GM12878 (cell line): ENCODE results near the gene ANKRD16.

Experiments
- ASH2L ChIP-seq: fragments of 300-600, 200-600 bp; sonication (generic); IDR thresholded peaks from 2 replicates; pipeline ENCODE4 v1.6.1; 2017; ENCODE audit warnings: low read depth, mild to moderate bottlenecking, borderline replicate concordance
- ATF3 ChIP-seq: IDR thresholded peaks from 2 replicates; pipeline ENCODE4 v1.6.1; 2011; ENCODE audit warnings: low read depth, mild to moderate bottlenecking, low read length, moderate library complexity, borderline replicate concordance; ENCODE audit errors: extremely low read depth
- CTCF ChIP-seq, 3 experiments: IDR thresholded peaks in 2 of 3; conservative IDR thresholded peaks in 1 of 3; 2 replicates each; pipeline ENCODE4 v1.5.1; 2011; ENCODE audit warnings: low read depth in 3 of 3, low read length in 3 of 3, mild to moderate bottlenecking in 3 of 3, control low read depth in 2 of 3, moderate library complexity in 2 of 3, inconsistent platforms in 1 of 3, mixed read lengths in 1 of 3; ENCODE audit not compliant: control insufficient read depth in 2 of 3, insufficient read depth in 1 of 3; ENCODE audit errors: extremely low read depth in 1 of 3
- EP300 ChIP-seq, 2 experiments: fragments of 150-350 bp in 1 of 2; IDR thresholded peaks; 2 replicates each; pipeline ENCODE4 v1.6.1; 2011 to 2012; ENCODE audit warnings: low read depth in 2 of 2, low read length in 2 of 2, borderline replicate concordance in 1 of 2, improper control_type of control experiment in 1 of 2, inconsistent platforms in 1 of 2; ENCODE audit not compliant: control insufficient read depth in 1 of 2
- EZH2 ChIP-seq: IDR thresholded peaks from 2 replicates; pipeline ENCODE4 v1.6.1; 2012; ENCODE audit warnings: low read depth, mild to moderate bottlenecking, control low read depth, inconsistent platforms, low read length, borderline replicate concordance; ENCODE audit not compliant: control insufficient read depth
- JUND ChIP-seq: IDR thresholded peaks from 2 replicates; pipeline ENCODE4 v1.6.1; 2012; ENCODE audit warnings: low read depth, mild to moderate bottlenecking, low read length, improper control_type of control experiment, moderate library complexity
- MXI1 ChIP-seq: fragments of 150-350 bp; IDR thresholded peaks from 2 replicates; pipeline ENCODE4 v1.6.1; 2011; ENCODE audit warnings: low read depth, mild to moderate bottlenecking, inconsistent platforms, low read length, improper control_type of control experiment
- RFX5 ChIP-seq: IDR thresholded peaks from 2 replicates; pipeline ENCODE4 v1.6.1; 2011; ENCODE audit warnings: low read depth, low read length, improper control_type of control experiment
- SIN3A ChIP-seq: IDR thresholded peaks from 2 replicates; pipeline ENCODE4 v1.6.1; 2012; ENCODE audit warnings: low read depth, low read length, improper control_type of control experiment
- SPI1 ChIP-seq: IDR thresholded peaks from 2 replicates; pipeline ENCODE4 v1.6.1; 2011; ENCODE audit warnings: low read depth, mild to moderate bottlenecking, low read length, moderate library complexity, borderline replicate concordance; ENCODE audit not compliant: insufficient read depth
- SREBF1 ChIP-seq: IDR thresholded peaks from 2 replicates; pipeline ENCODE4 v1.6.1; 2012; ENCODE audit warnings: mild to moderate bottlenecking, low read length
- SUZ12 ChIP-seq: fragments of 200-600 bp; sonication (generic); IDR thresholded peaks from one replicate; pipeline ENCODE4 v1.6.1; 2018; ENCODE audit warnings: antibody characterized with exemption, mild to moderate bottlenecking; ENCODE audit not compliant: unreplicated experiment
- TAF1 ChIP-seq: IDR thresholded peaks from 2 replicates; pipeline ENCODE4 v1.6.1; 2011; ENCODE audit warnings: mild to moderate bottlenecking, low read depth, low read length, borderline replicate concordance
- ZNF384 ChIP-seq: IDR thresholded peaks from 2 replicates; pipeline ENCODE4 v1.6.1; 2012; ENCODE audit warnings: low read depth, mild to moderate bottlenecking, low read length, improper control_type of control experiment, borderline replicate concordance

GRCh38 chr10:5911670-5912069 is 22.0 kb upstream of the ANKRD16 start:
- TF ChIP-seq EZH2: no peak
- TF ChIP-seq EP300 (IDR thresholded peaks at IDR 0.05; ENCODE audit: borderline replicate concordance in 1 of 2, control insufficient read depth in 1 of 2, low read depth in 2 of 2, low read length in 2 of 2): no peak
- no peak for TF ChIP-seq RFX5
- no peak for TF ChIP-seq JUND
- TF ChIP-seq MXI1: no peak
- no peak for TF ChIP-seq CTCF (IDR thresholded peaks at IDR 0.05 in 2 of 3, conservative IDR thresholded peaks at IDR 0.05 in 1 of 3; ENCODE audit: control insufficient read depth in 2 of 3, extremely low read depth in 1 of 3, insufficient read depth in 1 of 3, low read depth in 3 of 3, low read length in 3 of 3)
- TF ChIP-seq SUZ12: no peak
- TF ChIP-seq ZNF384: no peak
- no peak for TF ChIP-seq SPI1
- no peak for TF ChIP-seq SIN3A
- TF ChIP-seq ATF3: no peak
- no peak for TF ChIP-seq SREBF1
- TF ChIP-seq ASH2L: no peak
- no peak for TF ChIP-seq TAF1
